Middle frontal gyrus (tissue), 1 donor: ENCODE measurements around the gene EFNA5.
"Not testable (repeated sequence)": the region's sequence is repeated elsewhere in the genome, so short reads cannot be mapped to it uniquely, and the experiment has no call there.

Experiments
- DNase-seq: peaks from one replicate; pipeline ENCODE4 v3.0.0-alpha.2; 2015; ENCODE audit warnings: low spot score; ENCODE audit errors: extremely low spot score

Gene EFNA5

DNA sequence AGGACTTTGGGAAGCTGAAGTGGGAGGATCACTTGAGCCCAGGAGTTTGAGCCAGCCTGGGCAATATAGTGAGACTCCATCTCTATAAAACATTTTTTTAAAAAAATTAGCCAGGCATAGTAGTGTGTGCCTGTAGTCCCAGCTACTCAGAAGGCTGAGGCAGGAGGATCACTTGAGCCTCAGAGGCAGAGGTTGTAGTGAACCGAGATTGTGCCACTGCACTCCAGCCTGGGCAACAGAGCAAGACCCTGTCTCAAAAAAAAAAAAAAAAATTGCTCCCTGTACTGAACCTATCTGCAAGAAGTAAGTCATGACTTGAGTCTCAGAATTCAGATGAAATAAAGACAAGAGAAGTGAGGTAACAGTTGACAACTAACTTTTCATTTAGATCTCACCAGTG lies 237.1 kb downstream of the EFNA5 start:
- DNase-seq: not testable (repeated sequence)

GRCh38 chr5:107431998-107432397 lies 238.7 kb downstream of the EFNA5 start:
- DNase-seq: no peak

DNA sequence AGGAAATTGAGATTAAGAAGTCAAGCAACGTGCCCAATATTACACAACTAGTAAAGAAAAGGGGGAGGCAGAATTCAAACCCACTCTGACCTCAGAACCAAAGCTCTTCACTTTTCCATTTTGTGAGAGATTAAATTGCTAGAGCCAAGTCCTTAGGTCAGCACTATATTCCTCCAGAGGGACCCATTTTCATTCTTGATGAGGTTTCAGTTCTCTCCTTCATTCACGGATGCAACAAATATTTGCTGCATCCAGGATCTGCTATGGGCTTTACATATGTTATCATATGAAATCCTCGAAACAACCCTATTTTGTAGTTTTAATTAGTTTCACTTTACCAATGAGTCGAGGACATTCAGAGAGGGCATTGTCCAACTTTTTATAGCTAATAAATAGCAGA lies 239.2 kb downstream of the EFNA5 start:
- DNase-seq: no peak

DNA sequence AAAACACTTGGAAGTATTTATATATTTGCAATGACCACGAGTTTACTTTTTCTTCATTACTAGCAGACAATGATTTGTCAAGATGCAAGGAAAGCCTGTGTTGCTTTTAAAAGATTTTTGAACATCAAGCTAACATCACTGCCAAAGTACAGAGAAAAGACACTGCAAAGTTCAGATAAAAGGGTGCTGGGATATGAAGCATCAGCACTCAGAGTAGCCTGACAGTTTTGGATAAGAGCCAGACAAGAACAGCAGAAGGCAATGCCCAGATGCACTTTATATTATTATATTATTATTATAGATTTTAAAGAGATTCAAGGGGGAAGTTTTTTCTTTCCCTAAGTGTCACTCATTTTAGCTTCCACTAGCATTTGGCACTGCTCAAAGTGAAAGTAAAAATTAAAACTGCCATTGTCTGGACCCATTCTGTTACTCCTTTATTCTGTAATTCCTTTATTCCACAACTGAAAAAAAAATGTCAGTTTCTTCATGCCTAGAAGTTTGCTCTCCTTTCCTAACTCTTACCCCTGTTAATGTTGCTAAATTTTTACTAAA lies 240.6 kb downstream of the EFNA5 start:
- no peak for DNase-seq

GRCh38 chr5:107428303-107428813 lies 242.4 kb downstream of the EFNA5 start:
- no peak for DNase-seq

DNA sequence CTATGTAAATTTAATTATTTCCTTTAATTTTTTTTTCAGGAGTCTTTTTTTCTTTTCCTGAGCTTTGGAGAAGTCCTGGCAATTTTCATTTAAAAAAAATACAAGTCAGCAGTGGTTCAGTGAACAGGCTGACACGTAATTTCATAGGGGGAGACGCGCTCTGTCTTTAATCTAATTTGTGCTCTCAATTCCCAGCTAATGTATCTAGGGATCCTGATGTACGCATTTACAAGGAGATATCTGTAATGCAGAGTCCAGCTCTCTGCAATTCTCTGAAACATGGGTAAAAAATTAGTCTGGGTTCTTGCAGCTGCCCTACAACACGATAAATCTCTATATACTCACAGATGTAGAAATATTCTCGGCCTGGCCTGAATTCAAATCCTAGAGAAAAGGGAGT lies 243.9 kb downstream of the EFNA5 start:
- DNase-seq: no peak

- DNase-seq: no peak
Measured at GRCh38 chr5:107426209-107426608, 244.5 kb downstream of the EFNA5 start.

GRCh38 chr5:107425541-107426031 lies 245.2 kb downstream of the EFNA5 start:
- no peak for DNase-seq

DNA sequence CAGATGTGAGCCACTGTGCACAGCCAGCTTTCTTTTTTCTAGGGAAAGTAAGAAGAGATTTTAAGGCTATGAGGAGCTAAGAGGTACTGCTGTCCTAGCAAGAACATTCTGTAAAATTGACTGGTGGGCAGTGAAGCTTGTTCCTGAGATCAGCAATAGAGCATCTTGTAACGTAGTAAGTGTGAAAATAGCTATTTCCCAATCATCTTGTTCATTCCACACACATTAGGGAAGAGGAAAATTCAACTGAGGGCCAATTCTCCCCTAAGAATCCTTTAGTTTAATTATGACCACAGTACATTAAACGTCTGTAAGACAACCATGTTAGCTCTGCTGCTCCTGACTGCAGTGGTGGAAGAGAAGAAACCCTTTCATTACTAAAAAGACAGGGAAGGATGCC lies 246.2 kb downstream of the EFNA5 start:
- DNase-seq: no peak

DNA sequence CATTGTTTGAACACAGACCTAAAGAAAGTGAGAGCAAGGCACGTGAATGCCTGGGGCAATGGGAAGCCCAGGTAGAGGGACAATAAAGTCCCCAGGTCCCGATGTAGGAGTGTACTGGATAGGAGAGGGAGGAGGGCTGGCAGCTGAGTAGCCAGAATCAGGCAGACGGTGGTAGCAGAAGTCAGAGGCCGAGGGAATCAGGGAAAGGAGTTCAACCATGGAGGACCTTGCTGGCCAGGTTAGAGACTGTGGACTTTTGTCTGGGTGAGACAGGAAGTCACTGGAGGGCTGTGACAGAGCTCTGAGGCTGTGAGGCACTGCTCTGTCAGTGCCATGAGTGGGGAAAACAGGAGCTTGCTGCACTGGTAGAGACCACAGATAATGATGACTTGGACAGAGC lies 248.2 kb downstream of the EFNA5 start:
- DNase-seq: no peak

- no peak for DNase-seq
Measured at GRCh38 chr5:107419498-107419897, 251.2 kb downstream of the EFNA5 start.

DNA sequence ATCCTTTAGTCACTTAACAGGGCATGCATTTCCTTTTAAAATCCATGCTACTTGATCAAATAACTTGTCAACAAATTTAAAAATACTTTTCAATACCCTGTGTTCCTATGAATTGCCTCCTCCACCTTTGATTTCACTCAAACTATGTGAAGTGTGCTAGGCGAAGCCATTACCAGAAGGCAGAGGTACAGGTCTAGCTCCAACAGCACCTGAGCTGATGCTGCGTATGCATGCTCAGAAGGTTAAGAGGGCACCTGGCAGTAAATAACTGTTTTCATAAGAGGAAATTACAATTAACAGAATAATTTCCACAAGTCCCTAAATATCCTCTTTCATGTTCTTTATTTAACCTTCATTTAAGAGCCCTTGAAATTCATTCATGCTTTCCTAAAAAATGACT lies 251.8 kb downstream of the EFNA5 start:
- DNase-seq: no peak

- DNase-seq: no peak
Measured at GRCh38 chr5:107418071-107418470, 252.7 kb downstream of the EFNA5 start.

DNA sequence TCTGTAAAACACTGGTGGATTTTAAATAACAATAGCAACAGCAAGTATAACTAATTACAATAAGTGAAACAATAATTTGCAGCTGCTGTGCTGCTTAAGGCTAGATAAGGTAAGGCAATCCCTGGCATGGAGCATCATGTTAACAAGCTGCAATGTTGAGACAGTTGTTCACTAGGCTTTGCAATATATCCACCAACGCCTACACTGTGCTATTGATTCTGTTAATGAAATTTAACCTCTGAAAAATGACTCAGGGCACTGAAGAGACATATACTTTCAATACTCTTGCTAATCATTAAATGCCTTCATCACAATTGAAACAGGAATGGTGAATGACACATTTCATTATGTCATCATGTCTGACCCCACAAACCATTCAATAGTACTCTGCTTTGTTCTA lies 255.0 kb downstream of the EFNA5 start:
- no peak for DNase-seq

DNA sequence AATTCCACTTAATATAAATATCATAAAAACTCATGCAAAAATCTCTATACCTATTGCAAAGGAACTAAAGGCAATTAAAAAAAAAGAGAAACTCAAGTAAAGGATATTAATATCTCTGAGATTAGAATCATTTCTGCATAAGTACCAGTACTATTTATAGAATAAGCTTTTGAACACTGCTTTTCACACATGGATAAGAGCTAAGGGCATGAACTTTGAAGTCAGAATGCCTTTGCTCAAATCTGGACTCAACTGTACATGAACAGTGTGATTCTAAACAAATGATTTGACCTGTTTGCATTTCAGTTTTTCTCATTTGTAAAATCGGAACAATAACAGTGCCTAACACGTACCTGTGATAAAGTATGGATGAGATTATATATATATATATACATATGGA lies 255.9 kb downstream of the EFNA5 start:
- DNase-seq: no peak

DNA sequence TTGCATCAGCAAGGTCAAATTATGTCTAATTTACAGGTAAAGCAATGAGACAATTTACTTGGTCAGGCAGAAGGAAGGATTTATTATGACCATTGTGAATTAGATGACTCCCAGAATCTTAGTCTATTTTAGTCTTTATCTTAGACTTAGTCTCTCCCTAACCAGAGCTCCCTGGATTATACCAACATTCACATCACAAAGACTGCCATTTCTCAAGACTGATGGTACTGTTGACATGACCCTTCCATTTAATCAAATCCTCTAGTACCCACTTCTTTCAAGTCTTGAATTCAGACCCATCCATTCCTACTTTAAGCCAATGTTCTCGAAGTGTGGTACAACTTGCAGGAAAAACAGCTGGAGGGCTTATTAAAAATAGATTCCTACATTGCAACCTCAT lies 257.0 kb downstream of the EFNA5 start:
- no peak for DNase-seq

DNA sequence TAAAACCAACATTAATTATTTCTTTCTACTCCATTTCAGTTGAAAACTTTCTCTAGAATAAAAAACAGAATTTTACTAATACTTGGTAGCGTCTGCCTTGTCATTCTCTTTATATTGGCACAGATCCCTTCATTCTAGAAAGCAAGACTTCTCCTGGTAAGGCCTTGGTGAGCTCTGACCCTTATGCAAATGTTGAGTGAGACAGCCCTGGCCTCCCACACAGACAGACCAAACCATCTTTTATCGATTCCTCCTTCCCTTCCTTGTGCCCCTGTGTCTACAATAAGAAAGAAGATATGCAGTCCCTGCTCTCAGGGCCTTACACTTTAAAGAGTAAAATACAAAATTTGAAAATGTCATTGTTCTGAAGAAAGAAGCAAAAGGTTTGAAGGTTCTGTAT lies 262.2 kb downstream of the EFNA5 start:
- DNase-seq: no peak

DNA sequence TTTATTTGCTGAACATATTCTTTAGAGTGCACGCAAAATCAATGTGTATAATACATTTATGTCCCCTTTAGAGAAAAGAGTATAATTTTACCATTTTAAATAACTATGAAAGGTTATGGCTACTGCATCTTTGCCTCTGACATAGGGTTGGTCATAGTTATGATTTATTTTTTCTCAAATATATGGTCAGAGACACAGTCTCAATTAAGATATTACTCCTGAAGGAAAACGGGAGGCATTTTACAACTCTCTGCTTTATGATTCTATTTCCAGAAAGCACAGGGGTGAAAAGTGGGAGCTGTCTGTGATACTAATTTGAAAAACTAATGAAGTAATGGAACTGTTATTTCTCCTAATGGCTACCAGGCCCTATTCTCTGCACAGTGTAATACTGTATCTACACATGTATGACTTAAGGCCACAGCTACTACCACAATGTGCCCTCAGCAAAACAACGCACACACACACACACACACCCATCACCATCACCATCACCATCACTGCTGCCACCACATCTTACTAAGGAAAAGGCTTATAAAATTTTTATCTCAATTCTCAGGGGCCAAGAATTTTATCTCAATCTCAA lies 262.9 kb downstream of the EFNA5 start:
- DNase-seq: no peak

DNA sequence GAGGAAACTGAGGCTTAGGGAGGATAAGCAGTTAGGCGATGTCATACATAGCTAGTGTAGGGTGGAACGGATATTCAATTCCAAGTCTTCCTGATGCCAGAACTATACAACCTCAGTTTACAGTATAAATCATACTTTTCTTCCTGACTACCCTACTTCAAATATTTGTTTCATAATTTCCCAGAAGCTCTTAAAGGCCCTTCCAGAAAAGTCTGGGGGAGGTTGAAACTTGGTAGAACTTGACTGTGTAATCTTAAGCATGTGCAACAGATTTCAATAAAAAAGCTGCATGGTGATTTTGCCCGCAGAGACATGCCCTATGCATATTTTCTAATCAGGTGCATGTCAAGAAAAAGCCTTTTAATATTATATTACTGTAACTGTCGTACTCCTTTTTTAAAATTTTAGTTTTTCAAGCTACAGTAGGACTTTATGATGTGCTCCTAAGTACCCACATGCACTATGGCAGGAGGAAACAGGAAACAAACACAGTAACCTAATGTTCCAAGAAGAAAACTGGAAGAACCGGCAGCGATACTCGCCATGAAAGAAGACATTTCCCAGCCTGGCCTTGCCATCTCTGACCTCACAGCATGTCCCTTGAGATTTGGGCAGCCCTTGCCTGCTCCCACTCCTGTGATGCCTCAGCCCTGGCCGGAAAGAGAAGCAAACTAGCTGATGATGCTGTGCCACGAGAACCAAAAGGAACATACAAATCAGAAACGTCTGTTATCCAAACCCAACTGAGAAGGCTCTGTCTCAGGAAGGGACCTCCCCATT lies 266.0 kb downstream of the EFNA5 start:
- DNase-seq: no peak

- no peak for DNase-seq
Measured at GRCh38 chr5:107403228-107403953, 267.3 kb downstream of the EFNA5 start.

- no peak for DNase-seq
Measured at GRCh38 chr5:107402434-107403227, 268.1 kb downstream of the EFNA5 start.
